GM23248 (cell line): ENCODE measurements around the gene UQCRFS1. TPM values are rescaled to one million over a fixed set of nuclear protein-coding genes. Genes with fewer than 3 reads are reported as not detected.

Experiments
- DNase-seq: peaks from one replicate; pipeline ENCODE4 v3.0.0-alpha.2; 2015
- H2AFZ ChIP-seq: fragments of 200-600 bp; sonication (generic); 2 replicates; pipeline ENCODE4 v1.6.1; 2016; ENCODE audit warnings: antibody characterized with exemption
- H3F3A ChIP-seq: fragments of 200-600 bp; sonication (generic); 2 replicates; pipeline ENCODE4 v1.6.1; 2016; ENCODE audit warnings: mild to moderate bottlenecking, antibody characterized with exemption, mixed run types; ENCODE audit not compliant: insufficient read depth
- H3K27ac ChIP-seq: fragments of 200-600 bp; sonication (generic); 2 replicates; pipeline ENCODE4 v1.5.1; 2016; ENCODE audit warnings: mild to moderate bottlenecking
- H3K27me3 ChIP-seq: fragments of 200-600 bp; sonication (generic); replicated peaks from 2 replicates; pipeline ENCODE4 v1.6.1; 2016; ENCODE audit warnings: mild to moderate bottlenecking; ENCODE audit not compliant: insufficient read depth
- H3K36me3 ChIP-seq: fragments of 200-600 bp; sonication (generic); 2 replicates; pipeline ENCODE4 v1.6.1; 2016; ENCODE audit warnings: low read depth, mild to moderate bottlenecking
- H3K4me1 ChIP-seq: fragments of 200-600 bp; sonication (generic); 2 replicates; pipeline ENCODE4 v1.6.1; 2016; ENCODE audit warnings: mild to moderate bottlenecking; ENCODE audit not compliant: insufficient read depth
- H3K4me2 ChIP-seq: fragments of 200-600 bp; sonication (generic); one replicate; pipeline ENCODE4 v1.6.1; 2016; ENCODE audit warnings: mild to moderate bottlenecking; ENCODE audit not compliant: unreplicated experiment
- H3K4me3 ChIP-seq: fragments of 200-600 bp; sonication (generic); 2 replicates; pipeline ENCODE4 v1.5.1; 2016; ENCODE audit warnings: mild to moderate bottlenecking
- H3K79me2 ChIP-seq: fragments of 200-600 bp; sonication (generic); 2 replicates; pipeline ENCODE4 v1.6.1; 2016; ENCODE audit warnings: mild to moderate bottlenecking; ENCODE audit not compliant: insufficient read depth
- H3K9ac ChIP-seq: fragments of 200-600 bp; sonication (generic); 2 replicates; pipeline ENCODE4 v1.6.1; 2016; ENCODE audit warnings: mild to moderate bottlenecking
- H3K9me2 ChIP-seq: fragments of 200-600 bp; sonication (generic); 2 replicates; pipeline ENCODE4 v1.6.1; 2016; ENCODE audit warnings: mixed run types, mild to moderate bottlenecking, moderate library complexity; ENCODE audit not compliant: insufficient read depth
- H3K9me3 ChIP-seq: fragments of 200-600 bp; sonication (generic); one replicate; pipeline ENCODE4 v1.6.1; 2017; ENCODE audit warnings: low read depth
- H4K20me1 ChIP-seq: fragments of 200-600 bp; sonication (generic); 2 replicates; pipeline ENCODE4 v1.6.0; 2016; ENCODE audit not compliant: insufficient read depth
- EZH2 ChIP-seq: fragments of 200-600 bp; sonication (generic); IDR thresholded peaks from 2 replicates; pipeline ENCODE4 v1.6.1; 2018; ENCODE audit warnings: antibody characterized with exemption, mild to moderate bottlenecking; ENCODE audit not compliant: insufficient read depth, poor library complexity, severe bottlenecking
- EZH2phosphoT487 ChIP-seq: fragments of 200-600 bp; sonication (generic); IDR thresholded peaks from 2 replicates; pipeline ENCODE4 v1.6.1; 2018; ENCODE audit warnings: antibody characterized with exemption, moderate library complexity, mild to moderate bottlenecking, low read depth; ENCODE audit not compliant: insufficient read depth
- WGBS, 2 experiments: methylation state at CpG; one replicate each; pipeline ENCODE4 v1.1.6; 2015 to 2017; ENCODE audit warnings: low lambda C conversion rate in 2 of 2, low coverage in 1 of 2; ENCODE audit errors: missing lambda C conversion rate in 2 of 2; 5-methylcytosine and 5-hydroxymethylcytosine counted together
- in situ Hi-C: fragments of 300-500 bp; cut with MboI; formaldehyde crosslinking; loops from 2 replicates; pipeline ENCODE4 v1.15.0; 2020
- polyA plus RNA-seq: library from polyadenylated mRNA; unstranded; fragments of >200 nt; fragmentation: Nextera tagmentation; extraction: Ambion mirVana; gene quantifications from 2 replicates; pipeline ENCODE4 v1.2.1, GENCODE V29; 2016
- total RNA-seq: library from RNA; depleted of rRNA; stranded (reverse); fragments of >200 nt; shearing (Covaris generic); gene quantifications from 2 replicates; pipeline ENCODE4 v1.2.3, GENCODE V29; 2014

UQCRFS1 gene
- total and polyA plus RNA-seq, 2 experiments from 2014 or later: 32.1 to 58.9 TPM

- in situ Hi-C loops: no loop called here
- Histone ChIP-seq H4K20me1 (no peaks in the 10 kb centered on the region), H3K27ac (no peak overlapping the region), H3K36me3 (no peaks in the 10 kb centered on the region), H3K4me1 (no peaks in the 10 kb centered on the region), H3F3A (no peaks in the 10 kb centered on the region), H2AFZ (no peak overlapping the region), H3K4me3 (no peak overlapping the region), H3K9ac (no peak overlapping the region), H3K9me2 (no peaks in the 10 kb centered on the region), H3K79me2 (no peaks in the 10 kb centered on the region), H3K27me3 (no peaks in the 10 kb centered on the region), H3K9me3 (no peaks in the 10 kb centered on the region), H3K4me2 (no peak overlapping the region)
- no peak for DNase-seq
- 52 to 55% methylated on average over 8 of the region's 8 CpGs for WGBS, 2 experiments
- TF ChIP-seq EZH2 (no peak), EZH2phosphoT487 (no peak)
Observed at GRCh38 chr19:29191005-29191404, 21.9 kb downstream of the UQCRFS1 start.

GRCh38 chr19:29189033-29189360 is 24.0 kb downstream of the UQCRFS1 start:
- no peak for DNase-seq
- Histone ChIP-seq H3K79me2 (no peaks in the 10 kb centered on the region), H2AFZ (no peak overlapping the region), H3K27ac (no peak overlapping the region), H3K4me2 (no peak overlapping the region), H4K20me1 (no peaks in the 10 kb centered on the region), H3K27me3 (no peaks in the 10 kb centered on the region; the same call in 1 of the 2 replicates), H3K9me2 (no peaks in the 10 kb centered on the region), H3K9me3 (no peaks in the 10 kb centered on the region), H3K4me1 (no peaks in the 10 kb centered on the region), H3F3A (no peaks in the 10 kb centered on the region), H3K36me3 (no peaks in the 10 kb centered on the region), H3K9ac (no peak overlapping the region), H3K4me3 (no peak overlapping the region)
- no peak for TF ChIP-seq EZH2
- no peak for TF ChIP-seq EZH2phosphoT487
- in situ Hi-C loops: no loop called here
- 65 to 70% methylated on average over 6 of the region's 6 CpGs for WGBS, 2 experiments

- Histone ChIP-seq H3K79me2 (no peaks in the 10 kb centered on the region), H3F3A (no peaks in the 10 kb centered on the region), H3K4me3 (no peak overlapping the region), H3K36me3 (no peaks in the 10 kb centered on the region), H2AFZ (no peak overlapping the region), H3K27ac (no peak overlapping the region), H3K4me2 (no peak overlapping the region), H3K9ac (no peak overlapping the region), H3K9me2 (no peaks in the 10 kb centered on the region), H4K20me1 (no peaks in the 10 kb centered on the region), H3K27me3 (no peaks in the 10 kb centered on the region; the same call in 1 of the 2 replicates), H3K4me1 (no peaks in the 10 kb centered on the region), H3K9me3 (no peaks in the 10 kb centered on the region)
- no peak for DNase-seq
- TF ChIP-seq EZH2phosphoT487: no peak
- TF ChIP-seq EZH2: no peak
- in situ Hi-C loops: no loop called here
- WGBS, 2 experiments: 28 to 29% methylated on average over 10 of the region's 10 CpGs
Observed at GRCh38 chr19:29188289-29189032, 24.5 kb downstream of the UQCRFS1 start.

- H3K4me2 ChIP-seq: no peak overlapping the region
- H3K4me3 ChIP-seq: no peak overlapping the region
- TF ChIP-seq EZH2 (no peak), EZH2phosphoT487 (no peak)
- in situ Hi-C loops: no loop called here
- no peak overlapping the region for H3K27ac ChIP-seq
- no peaks in the 10 kb centered on the region for H3K79me2 ChIP-seq
- no peaks in the 10 kb centered on the region for H3F3A ChIP-seq
- H2AFZ ChIP-seq: no peak overlapping the region
- H3K27me3 ChIP-seq: no peaks in the 10 kb centered on the region; the same call in 1 of the 2 replicates
- DNase-seq: no peak
- H3K4me1 ChIP-seq: no peaks in the 10 kb centered on the region
- no peaks in the 10 kb centered on the region for H3K9me3 ChIP-seq
- no peaks in the 10 kb centered on the region for H3K9me2 ChIP-seq
- no peaks in the 10 kb centered on the region for H4K20me1 ChIP-seq
- no peak overlapping the region for H3K9ac ChIP-seq
- 36 to 44% methylated on average over 6 of the region's 6 CpGs for WGBS, 2 experiments
- H3K36me3 ChIP-seq: no peaks in the 10 kb centered on the region
Observed at GRCh38 chr19:29187676-29188075, 25.3 kb downstream of the UQCRFS1 start.
